Activated CD4-positive, alpha-beta T cell treated with anti-CD3 and anti-CD28 coated beads, Interleukin-2, amount 50 U/mL, for 1 hour (primary cell): ENCODE measurements around the gene BRME1.
"Not testable (repeated sequence)": the region's sequence is repeated elsewhere in the genome, so short reads cannot be mapped to it uniquely, and the experiment has no call there.

ENCODE experiments used
- DNase-seq: peaks from one replicate; pipeline ENCODE4 v3.0.0-alpha.2; 2020

BRME1 gene

DNA sequence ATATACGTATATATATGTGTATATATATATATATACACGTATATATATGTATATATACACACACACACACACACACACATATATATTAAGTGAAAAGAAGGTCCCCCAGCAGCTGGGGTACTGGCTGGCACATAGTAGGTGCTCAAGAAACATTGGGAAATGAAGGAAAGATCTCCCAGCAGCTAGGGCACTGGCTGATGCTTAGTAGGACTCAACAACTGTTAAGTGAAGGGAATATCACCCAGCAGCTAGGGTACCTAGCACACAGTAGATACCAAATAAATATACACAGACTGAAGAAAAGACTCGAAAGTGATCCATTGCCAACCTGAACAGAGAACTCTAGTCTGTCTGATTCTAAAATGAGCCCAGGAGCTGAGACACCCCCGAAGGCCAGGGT is 20.1 kb upstream of the BRME1 start:
- DNase-seq: no peak

DNA sequence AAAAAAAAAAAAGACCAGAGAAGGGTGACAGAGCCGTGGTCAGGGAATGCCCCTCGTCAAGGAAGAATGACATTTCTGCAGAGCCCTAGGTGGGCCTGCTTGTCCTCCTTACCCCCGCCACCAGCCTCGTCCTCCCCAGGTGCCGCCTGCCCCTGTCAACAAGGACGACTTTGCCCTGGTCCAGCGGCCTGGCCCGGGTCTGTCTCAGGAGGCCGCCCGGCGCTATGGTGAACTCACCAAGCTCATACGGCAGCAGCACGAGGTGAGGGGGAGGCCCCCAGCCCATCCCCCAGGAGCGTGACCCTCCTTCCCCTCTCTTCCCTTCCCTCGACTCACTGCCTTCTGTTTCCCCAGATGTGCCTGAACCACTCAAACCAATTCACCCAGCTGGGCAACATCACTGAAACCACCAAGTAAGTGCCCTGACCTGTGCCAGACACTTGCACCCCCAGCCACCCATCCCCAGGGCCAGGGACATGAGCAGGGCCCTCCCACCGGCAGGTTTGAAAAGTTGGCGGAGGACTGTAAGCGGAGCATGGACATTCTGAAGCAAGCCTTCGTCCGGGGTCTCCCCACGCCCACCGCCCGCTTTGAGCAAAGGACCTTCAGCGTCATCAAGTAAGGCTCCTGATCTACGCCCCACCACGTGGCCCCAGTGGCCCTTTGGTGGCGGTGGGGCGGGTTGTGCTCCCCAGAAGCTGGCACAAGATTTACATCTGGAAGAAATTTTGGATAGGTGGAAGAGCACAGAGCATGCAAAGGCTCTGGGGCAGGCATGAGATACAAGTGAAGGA is 17.5 kb upstream of the BRME1 start:
- no peak for DNase-seq

DNA sequence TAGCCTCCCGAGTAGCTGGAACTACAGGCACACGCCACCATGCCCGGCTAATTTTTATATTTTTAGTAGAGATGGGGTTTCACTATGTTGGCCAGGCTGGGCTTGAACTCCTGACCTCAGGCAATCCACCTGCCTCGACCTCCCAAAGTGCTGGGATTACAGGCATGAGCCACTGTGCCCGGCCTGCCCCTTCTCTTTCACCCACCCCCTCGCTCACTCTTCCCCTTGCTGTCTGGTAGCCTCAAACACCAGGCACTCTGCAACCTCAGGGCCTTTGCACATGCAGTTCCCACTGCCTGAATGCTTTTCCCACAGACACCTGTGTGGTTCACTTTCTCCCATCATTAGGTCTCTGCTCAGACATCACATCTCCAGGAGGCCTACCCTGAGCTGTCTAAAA is 16.2 kb upstream of the BRME1 start:
- DNase-seq: not testable (repeated sequence)

DNA sequence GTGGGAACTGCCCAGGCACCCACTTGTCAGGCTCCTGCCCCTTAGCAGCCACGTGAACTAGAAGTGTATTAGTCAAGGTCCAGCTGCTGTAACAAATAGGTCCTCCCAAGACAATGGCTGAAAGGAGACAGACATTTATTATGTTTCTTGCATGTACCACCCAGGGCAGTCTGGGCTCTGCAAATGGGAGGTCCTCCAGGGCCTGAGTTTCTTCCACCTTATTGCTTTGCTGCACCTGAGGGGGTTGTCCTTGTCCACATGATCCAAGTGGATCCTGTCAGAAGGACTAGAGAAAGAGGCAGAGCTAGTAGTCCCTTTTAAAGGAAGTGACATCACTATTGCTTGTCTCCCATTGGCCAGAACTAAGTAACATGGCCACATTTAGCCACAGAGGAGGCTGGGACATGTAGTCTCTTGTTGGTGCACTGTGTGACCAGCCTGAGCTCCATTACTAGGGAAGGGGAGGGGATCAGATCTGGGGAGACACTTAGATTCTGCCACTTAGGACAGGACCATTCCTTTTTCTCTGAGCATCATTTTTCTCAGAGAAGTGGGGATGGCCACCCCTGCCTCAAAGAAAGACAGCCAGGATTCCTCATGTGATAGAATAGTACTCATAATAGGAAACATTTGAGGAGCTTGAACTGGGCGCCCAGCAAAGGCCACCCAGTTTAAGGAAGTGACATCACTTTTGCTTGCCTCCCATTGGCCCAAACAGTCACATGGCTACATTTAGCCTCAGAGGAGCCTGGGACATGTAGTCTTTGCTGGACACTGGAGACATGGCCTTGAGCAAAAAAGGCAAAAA is 15.2 kb upstream of the BRME1 start:
- no peak for DNase-seq

DNA sequence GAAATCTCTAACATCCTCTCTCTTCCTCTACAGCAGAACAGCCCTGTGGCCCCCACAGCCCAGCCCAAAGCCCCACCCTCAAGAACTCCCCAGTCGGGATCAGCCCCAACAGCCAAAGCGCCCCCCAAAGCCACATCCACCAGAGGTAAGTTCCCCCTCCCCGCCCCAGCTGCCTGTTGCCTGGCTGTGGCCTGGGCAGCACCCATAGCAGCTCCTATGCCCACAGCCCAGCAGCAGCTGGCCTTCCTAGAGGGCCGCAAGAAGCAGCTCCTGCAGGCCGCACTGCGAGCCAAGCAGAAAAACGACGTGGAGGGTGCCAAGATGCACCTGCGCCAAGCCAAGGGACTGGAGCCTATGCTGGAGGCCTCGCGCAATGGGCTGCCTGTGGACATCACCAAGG is 14.6 kb upstream of the BRME1 start:
- no peak for DNase-seq

DNA sequence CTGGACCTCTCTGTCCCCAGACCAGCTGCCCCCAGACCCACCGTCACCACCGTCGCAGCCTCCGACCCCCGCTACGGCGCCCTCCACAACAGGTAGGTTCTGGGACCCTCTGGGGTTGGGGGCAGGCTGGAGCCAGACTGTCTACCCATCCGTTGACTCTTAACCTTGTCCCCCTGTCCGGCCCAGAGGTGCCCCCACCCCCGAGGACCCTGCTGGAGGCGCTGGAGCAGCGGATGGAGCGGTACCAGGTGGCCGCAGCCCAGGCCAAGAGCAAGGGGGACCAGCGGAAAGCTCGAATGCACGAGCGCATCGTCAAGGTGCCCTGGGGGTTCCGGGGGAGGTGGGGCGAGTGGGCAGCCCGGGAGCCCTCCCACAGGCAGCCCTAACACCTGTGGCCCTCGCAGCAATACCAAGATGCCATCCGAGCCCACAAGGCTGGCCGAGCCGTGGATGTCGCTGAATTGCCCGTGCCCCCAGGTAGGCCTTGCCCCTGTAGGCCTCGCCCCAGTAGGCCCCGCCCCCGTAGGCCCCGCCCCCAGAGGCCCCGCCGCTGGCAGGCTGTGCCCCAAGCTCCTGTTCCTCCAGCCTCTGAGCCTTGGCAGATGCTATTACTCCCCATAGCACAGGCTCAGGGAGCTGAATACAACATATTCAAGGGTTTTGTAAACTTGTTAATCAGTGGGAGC is 13.0 kb upstream of the BRME1 start:
- DNase-seq: no peak

DNA sequence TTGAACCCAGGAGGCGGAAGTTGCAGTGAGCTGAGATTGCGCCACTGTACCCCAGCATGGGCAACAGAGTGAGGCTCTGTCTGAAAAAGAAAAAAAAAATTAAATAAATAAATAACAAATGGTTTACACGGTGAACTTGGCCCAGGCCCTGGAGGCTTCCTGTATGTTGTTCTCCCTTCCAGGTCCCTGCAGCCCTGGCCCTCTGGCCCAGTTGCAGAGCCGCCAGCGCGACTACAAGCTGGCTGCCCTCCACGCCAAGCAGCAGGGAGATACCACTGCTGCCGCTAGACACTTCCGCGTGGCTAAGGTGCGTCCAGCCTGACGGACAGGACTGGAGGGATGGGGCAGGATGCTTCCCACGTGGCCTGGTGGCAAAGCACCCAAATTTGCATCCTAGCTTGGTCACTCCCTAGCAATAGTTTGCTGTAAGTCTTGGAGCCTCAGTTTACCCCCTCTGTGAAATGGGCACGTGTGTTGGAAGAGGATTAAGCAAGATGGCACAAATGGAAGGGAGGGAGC is 12.0 kb upstream of the BRME1 start:
- no peak for DNase-seq

DNA sequence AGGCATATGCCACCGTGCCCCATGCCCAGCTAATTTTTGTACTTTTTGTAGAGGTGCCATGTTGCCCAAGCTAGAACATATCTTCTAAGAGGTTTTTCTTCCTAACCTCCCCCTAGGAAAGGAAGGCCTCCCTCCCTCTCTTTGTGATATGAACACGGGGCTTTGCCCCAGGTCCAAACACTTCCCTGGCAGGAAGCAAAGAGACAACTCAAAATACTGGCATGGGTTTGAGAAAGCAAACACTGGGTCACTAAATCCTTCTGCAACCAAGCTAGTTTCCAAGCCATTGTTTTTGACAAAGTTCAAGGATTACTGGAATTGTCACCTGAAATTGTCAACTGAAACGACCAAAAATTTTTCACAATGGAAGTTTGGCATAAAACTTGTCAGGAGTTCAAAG is 8.9 kb upstream of the BRME1 start:
- DNase-seq: no peak

DNA sequence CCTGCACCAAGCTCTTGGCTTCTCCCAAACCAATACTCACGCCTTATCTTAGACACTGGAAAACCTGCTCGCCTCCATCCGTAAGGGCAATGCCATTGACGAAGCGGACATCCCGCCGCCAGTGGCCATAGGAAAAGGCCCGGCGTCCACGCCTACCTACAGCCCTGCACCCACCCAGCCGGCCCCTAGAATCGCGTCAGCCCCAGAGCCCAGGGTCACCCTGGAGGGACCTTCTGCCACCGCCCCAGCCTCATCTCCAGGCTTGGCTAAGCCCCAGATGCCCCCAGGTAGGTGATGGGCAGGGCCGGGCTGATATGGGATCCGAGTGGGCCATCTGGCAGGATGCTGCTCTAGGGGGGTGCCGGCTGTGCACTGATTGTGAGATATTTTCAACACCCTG is 7.4 kb upstream of the BRME1 start:
- no peak for DNase-seq

DNA sequence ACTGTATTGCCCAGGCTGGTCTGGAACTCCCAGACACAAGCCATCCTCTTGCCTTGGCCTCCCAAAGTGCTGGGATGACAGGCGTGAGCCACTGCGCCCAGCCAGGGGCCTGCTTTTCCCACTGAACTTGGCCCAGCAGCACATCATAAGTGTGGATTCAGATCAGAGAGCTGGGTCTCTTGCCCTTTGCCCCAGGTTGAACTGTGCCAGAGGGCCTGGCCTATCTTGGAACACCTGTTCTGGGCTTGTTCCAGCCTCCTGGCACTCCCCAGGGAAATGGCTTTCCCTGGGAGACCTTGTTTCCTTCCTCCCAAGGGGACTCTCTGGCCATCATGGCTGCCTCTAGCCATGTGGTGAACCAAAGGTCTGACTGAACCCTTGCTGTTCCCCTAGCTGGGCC is 3.5 kb upstream of the BRME1 start:
- DNase-seq: no peak

DNA sequence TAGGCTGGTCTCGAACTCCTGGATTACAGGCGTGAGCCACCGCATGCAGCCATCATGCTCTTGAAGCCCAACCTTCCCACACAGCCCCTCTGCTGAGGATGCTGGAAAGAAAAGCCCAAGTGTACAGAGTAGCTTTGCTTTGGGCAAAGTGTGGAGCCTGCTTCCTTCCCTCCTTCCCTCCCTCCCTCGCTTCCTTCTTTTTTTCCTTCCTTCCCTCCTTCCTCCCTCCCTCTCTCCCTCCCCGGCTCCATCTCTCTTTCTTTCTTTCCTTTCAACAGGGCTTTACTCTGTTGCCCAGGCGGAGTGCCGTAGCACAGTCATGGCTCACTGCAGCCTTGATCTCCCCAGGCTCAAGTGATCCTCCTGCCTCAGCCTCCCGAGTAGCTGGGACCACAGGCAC is 2.8 kb upstream of the BRME1 start:
- no peak for DNase-seq

DNA sequence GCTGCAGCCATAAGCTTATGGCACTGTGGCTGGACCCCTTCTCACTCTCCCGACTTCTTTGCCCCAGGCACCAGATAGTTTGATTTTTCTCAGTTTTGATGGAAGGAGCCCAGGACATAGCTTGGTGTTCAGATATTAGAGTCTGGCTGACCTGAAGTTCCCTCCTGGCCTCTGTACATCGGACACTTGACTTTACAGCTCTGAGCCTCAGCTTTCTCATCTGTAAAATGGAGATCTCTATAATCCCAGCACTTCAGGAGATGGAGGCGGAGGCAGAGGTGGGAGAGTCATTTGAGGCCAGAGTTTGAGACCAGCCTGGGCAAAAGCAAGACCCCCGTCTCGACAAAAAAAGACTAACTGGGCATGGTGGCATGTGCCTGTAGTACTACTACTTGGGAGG is 993 bp upstream of the BRME1 start:
- DNase-seq: no peak

DNA sequence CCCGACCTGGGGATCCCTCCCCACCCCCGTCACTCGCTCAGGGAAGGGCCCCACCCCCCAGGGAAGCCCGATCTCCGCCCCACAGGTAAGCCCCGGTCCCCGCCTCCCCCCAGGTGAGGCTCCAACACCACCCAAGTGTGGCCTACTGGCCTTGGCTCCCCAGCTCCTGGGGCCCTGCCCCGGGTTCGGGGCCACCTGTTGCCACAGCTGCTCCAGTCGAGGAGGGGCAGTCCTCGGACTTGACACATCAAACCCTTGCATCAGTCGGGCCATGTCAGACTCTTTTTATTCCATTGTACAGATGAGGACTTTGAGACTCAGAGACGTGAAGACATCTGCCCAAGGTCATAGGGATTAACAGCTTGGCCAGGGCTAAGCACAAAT is 596 bp upstream of the BRME1 start:
- DNase-seq: peak; percentile 34

DNA sequence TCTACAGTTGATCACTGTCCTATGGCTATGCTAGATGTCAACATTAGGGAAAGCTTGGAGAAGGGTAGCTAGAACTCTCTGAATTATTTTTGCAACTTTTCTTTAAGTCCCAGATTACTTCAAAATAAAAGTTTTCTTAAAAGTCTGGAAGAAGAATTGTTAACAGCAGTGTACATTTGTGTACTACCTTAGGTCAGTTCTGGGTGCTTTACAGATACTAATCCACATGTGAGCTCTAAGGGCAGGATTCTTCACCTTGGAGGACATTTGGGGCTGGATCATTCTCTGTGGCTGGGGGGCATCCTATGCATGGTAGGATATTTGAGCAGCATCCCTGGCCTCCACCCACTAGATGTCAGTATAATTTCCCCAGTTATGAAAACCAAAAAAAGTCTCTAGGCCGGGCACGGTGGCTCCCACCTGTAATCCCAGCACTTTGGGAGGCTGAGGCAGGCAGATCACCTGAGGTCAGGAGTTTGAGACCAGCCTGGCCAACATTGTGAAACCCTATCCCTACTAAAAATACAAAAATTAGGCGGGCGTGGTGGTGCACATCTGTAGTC is 2.8 kb downstream of the BRME1 start:
- no peak for DNase-seq

DNA sequence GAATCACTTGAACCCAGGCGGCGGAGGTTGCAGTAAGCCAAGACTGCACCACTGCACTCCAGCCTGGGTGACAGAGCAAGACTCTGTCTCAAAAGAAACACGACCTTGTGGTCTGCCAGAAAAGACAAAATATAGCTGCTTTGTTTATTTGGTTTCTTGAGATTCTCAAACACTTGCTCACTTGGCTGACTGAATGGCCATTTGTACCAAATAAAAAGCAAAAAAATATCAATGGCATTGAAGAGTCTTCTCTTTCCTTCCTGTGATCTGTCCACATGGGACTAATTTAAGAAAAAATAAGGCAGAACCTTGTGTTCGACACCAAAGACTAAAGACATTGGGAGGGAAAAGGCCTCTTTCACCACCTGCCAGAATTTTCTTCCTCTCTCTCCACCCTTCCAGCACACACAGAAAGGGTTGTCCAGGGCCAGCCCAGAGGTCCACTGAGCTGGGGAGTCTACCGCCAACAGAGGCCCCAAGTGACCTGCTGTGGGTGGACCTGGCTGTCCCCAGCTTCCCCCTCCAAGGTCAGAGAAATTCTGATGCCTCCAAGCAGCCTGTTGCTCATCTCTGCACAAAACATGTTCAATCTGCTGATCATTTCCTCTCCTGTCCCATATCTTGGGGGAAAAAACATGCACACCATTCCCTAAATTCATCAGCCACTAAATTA is 5.9 kb downstream of the BRME1 start:
- DNase-seq: no peak

DNA sequence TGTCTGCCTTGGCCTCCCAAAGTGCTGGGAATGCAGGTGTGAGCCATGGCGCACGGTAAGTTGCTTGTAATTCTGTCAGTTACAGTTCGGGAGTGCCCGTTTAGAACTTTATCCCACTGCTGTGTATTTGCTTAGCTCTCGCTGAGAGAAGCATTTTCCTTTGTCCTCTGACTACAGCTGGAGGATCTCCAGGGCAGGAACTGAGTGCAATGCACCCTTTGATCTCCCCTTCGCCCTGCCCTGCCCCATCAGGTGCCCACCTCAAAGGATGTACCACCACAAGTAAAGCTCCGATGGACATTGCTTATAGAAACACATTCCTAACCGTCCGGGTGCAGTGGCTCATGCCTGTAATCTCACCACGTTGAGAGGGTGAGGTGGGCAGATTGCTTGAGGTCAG is 6.5 kb downstream of the BRME1 start:
- DNase-seq: no peak

DNA sequence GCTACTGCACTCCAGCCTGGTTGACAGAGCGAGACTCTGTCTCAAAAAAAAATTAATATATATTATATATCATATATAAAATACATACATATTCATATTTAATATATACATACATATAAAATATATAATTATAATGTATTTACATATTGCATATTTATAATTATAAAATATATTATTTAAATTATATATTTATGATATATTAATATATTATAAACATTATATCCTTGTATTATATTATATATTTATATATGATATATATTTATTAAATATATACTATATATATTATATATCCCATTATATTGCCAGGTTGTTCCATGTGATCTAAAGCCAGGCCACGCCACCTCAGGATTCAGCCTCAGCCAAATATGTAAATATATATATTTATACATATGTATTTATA is 9.7 kb downstream of the BRME1 start:
- DNase-seq: no peak

DNA sequence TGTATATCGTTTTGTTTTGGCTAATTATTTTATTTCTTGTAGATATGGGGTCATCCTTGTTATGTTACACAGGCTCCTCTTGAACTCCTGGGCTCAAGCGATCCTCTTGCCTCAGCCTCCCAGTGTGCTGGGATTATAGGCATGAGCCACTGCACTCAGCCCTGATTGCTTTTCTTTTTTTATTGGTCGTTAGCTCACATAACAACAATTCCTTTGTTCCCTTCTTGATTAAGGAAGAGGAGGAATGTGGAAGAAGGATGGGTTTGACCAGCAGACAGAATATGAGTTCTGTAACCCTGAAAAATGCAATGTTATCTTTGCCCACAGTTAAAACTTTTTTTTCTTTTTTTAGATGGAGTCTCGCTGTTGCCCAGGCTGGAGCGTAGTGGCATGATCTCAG is 11.4 kb downstream of the BRME1 start:
- DNase-seq: no peak

DNA sequence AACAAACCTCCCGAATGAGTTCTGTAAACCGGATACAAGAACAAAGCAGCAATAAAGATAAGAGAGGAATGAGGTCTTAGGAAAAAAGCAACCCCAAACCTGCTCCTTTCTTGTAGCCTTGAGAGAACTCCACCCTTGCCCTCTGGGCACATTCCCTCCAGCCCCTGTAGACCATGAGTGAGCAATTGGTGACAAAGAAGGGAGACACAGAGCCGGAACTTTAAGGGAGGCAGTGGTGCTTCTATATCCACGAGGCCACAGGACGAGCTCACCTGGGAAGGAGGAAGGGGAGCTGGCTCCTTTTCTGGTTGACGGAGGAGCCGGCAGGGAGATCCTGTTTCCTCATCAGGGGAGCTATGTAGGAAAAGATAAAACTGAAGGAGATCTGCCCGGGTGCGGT is 13.0 kb downstream of the BRME1 start:
- no peak for DNase-seq

DNA sequence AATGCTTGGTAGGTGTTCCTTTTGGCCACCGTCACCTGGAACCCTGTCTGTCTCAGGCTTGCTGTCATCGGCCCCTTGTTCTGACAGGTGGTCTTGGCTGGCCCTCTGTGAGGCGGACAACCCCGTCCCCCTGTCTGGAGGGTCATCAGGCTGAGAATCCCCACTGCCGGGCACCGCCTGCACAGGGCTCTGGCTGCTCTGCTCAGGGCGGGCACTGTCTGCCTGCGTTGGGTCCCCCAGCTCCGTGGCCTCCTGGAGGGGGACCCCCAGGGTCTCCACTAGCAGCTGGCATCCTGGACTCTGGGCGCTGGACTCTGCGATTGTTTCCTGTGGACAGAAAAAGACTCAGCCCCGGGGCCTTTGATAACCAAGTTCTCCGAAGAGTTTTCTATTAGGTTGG is 15.8 kb downstream of the BRME1 start:
- DNase-seq: no peak

DNA sequence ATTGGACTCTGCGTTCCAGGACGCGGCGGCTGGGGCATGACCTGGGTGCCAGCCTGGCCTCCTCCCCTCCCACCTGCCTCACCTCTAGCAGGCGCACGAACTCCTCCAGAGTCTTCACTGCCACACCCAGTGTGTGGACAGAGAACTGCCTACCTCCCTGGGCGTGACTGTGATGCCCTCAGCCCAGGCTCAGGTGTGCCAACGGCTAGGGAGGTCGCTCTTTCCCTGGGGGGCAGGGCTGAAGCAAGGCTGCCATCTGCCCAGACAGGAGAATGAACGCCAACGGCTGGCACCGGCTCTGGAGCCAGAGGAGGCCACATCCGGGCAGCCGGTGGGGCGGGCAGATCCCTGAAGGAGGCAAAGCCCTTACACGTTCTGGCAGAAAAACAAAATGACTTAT is 17.6 kb downstream of the BRME1 start:
- no peak for DNase-seq

DNA sequence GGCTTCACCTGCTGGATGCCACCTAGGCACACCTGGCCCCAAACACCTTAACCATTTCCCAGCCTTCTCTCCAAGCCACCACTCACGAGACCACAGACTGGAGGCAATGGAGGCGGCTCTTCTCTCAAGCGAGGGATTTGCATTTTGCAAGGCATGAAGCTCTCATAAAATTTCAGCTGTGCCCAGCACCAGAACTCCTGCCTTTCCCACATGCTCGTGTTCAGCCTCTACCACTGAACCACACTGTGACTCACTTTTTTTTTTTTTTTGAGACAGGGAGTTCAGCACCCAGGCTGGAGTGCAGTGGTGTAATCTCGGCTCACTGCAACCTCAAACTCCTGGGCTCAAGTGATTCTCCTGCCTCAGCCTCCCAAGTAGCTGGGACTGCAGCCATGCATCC is 18.4 kb downstream of the BRME1 start:
- DNase-seq: no peak

DNA sequence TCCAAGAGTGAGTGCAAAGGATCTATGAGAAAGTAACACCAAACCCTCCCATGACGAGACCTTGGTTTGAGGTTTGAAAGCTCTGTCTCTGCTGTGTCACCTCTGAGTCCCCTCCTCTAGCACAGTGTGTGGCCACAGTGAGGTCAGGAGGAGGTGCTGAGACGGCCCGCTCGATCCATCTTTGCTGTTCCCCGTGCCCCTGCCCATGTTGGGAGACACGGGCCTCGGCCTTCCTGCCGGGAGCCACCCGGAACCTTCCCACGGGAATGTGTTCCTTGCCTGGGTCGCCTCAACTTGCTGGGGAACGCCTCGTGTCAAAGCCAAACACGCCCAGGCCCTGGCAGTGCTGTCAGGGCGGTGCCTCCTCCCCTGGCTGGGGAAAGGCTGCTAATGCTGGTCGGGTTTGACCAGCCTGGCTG is 18.9 kb downstream of the BRME1 start:
- no peak for DNase-seq
